HG02798 (cell line): ENCODE measurements around the gene ERBB4.

Experiments
- ATAC-seq: cut with Tn5 transposase; IDR thresholded peaks from one replicate; pipeline ENCODE4 v1.9.1; 2021; ENCODE audit warnings: mild to moderate bottlenecking; ENCODE audit not compliant: unreplicated experiment, poor library complexity

Gene ERBB4

DNA sequence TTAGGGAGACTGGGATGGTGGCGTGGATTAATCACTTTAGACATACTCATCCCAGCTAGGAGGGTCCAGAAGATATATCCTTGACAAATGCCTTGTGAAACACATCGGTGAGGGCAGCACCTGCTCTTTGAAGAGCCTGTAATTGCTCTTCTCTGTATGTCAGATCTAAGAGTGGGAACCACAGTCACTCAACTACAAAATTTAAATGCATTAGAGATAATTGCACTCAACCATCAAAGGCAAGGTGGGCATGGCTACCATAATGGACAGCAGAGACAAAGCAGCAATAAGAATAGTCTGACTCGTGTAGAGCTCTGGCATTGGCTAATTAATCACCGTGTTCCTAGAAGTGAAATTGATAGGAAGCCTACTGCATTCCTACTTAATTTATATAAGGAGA, 96.8 kb downstream of the ERBB4 start:
- no peak for ATAC-seq

DNA sequence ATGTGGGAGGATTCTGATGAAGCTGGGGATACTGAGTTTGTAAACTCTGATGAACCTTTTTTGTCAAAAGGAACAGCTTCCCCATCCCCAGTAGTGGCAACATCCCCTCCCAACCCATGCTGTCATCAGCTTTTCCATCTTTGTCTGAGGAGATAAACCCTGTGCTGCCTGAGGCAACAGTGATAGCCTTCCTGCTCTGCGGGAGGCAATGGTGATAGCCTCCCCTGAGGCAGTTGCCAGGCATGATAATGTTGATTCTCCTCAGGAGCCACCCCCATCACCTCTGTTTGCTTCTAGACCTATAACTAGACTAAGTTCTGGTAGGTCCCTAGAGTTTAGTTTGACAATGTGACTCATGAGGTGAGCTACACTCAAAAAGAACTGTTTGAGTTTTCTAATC, 97.5 kb downstream of the ERBB4 start:
- ATAC-seq, result no peak

DNA sequence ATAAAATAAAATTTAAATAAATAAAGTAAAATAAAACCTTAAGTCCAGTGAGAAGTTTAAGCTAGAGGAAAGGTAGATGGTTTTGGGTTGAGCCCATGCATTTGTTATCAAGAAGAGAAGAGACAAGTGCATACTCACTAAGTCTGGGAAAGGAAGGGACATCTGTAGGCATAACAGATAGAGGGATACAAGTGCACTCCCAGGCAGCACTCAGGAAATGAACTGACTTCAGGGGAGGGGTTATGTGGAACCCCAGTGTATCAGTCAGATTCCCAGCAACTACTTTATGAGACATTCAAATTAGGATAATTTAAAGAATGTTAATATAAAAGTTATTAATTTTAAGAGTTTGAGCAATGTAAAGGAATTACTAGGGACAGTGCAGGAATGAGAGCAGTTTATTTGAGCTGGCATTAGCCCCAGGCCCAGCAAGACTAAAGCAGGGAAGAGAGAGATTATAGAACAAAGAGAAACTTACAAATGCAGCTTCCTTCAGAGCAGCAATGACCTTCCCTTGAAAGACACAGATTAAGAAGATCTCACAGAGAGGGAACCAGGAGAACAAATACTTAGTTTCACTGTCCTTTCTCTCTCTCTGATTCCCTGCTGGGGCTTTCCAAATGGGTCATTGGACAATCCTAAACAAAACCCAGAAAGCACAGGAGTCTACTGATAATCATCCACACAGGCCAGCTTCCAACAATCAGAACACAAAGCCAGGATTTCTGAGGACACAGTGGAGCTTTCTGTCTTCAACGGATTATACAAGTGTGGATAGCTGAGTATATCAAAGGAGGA, 109.7 kb downstream of the ERBB4 start:
- no peak for ATAC-seq

DNA sequence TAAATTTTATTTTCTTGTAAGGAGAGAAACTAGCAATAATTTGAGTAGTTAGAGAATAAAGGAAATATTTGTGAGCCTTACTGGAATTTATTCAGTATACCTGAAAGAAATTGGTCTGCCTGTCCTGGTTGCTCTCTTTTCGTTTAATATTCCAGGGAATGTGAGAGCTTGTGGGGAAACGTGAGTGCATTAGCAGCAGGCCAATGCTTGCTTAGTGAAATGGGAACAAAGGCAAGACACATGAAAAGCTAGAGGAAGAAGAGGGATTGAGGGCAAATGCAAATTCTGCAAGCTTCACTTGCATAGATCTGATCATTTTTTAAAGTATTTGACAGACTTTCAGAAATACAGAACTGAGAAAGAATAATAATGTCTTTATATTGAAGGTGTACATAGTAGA, 111.0 kb downstream of the ERBB4 start:
- ATAC-seq, result no peak

DNA sequence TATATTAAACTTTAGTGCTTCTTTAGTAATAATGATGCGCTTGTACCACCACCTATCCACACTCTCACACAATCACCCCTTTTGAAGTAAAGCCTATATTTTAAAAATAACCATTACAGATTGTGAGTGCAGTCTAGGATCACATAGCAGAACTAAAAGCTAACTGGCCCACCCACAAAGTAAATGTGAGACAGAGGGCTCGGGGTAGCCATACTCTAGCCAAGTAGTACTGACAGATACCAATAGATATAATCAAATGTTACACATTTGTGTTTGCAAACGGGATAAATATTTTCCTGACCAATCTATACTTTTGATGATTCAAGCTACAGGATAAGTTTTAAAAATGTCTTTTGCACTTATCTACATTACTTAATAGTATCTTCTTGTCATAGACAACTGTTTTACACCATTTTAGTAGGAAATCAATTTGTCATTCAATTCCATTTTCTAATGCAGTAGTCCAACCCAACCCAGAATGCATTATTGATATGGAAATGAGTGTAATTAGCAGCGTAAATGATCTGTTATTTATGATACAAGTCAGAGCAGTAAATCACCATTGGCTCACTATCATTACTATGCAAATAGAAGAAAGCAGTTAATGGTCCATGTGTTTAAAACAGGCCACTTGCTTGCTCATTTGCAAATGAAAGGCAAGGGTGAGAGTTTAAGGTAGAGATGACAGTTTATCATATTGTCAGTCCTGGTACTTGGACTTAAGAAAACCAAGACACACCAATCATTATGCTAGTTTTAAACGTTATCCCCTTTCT, 111.8 kb downstream of the ERBB4 start:
- no peak for ATAC-seq

DNA sequence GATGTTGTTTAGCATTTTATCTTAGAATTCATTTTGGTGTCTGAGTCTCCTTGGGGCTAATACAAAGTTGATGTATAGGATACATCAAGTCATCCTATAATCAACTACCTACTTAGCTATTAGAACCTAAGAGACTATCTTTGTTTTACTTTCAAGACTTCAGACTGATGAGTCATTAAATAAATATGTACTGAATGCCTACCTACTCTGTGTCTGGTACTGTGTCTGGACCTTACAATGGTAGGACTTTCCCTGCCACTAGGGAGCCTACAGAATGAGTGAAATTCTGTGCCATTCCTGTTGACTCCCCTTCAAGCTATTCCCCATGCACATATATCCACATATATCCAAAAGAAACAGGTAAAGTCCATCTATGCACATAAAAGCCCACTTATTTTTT, 114.5 kb downstream of the ERBB4 start:
- no peak for ATAC-seq

DNA sequence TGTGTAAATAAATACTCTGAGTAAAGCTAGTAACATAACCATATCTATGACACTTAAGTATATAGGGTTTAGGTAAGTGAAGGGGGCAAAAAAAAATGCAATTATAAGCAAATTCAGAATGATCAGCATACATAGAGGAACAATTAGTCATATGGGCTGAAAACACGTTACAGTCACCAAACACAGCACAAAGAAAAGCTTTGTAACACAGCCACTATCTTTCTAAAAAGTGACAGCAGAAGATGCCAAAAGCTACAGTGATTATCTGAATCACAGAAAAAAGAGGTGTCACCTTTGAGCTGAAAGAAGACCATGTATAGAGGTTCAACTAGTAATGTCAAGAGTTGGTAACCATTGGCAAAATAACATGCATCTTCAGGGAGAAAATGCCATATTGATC, 115.5 kb downstream of the ERBB4 start:
- no peak for ATAC-seq

DNA sequence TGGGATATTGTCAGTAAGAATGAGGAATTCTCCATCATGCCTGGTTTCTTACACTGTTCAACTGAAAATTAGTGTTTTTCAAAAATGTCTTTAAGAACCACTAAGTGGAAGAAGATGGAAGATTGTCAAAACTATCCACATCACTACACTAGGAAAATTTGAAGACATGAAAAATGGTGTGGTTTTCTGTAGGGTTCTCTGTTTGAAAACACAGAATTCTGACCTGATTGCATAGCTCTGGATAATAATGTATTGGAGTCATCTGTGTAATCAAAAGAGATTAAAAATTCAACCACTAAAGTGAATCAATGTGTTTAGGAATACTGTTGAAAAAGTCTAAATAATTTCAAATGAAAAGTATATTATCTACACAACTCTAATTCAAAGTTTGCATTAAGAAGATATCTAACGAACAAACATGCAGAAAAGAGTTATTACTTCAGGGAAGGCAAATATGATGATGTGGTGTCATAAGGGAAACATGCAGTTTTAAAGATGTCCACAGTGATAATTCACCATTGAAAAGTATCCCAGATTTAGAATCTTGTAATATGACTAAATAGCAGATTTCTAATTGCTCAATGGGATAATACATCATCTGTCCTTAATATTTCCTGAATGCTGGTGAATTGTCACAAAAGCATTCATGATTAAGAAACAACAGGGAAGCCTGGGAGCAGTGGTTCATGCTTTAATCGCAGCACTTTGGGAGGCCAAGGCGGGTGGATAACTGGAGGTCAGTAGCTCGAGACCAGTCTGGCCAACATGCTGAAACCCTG, 116.9 kb downstream of the ERBB4 start:
- ATAC-seq, result no peak

DNA sequence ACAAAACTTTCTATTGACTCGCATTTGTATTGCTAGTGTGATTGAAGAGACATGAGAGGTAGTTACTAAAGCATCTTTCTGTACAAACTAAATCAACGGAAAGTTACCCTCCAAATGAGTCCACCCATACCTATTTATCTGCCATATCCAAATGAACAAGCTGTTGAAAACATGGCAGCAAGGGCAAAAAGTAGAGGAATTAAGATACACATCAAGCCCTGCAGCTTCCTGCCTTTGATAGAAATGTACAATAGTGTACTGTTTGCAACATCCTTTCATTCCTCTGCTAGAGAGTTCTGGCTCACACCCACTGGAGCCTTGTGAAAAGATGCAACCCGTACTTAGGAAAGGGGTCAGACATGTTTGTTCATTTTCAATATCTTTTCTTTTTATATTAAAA, 122.5 kb downstream of the ERBB4 start:
- no peak for ATAC-seq

DNA sequence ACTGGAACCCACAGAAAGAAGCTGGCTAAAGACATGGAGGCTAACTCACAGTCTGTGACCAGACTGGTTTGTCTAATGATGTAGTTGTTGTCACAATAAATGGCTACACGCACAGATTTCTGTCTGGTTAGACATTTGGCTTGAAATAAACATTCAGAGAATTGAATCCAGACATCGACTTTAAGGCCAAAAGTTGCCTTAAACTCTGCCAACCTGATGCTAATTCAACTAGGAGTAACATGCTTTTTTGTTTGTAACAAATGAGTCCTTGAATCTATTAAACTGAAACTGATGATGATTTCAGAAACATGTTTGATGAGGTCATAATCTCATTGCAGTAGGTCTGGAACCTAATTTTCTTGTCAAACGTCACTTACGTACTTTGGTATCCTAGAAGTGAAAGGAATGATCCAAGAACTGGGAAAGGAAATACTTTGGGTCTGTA, 123.8 kb downstream of the ERBB4 start:
- no peak for ATAC-seq

DNA sequence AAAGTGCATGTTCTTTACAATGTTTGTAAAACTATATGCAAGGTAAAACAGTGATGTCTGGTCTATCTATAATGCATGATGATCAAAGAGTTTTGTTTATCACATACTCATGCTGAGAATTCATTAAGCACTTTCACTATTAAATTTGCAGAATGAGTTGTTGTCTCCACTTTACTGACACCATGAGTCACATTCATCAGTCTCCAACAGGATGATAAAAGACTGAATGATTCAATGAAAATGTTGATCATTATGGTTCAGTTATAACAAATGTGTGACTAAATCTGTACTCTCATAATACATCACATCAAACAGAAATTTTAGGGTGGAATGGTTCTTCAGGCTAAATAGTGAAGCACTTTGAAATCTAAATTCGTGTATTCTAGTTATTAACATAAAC, 129.0 kb downstream of the ERBB4 start:
- no peak for ATAC-seq

DNA sequence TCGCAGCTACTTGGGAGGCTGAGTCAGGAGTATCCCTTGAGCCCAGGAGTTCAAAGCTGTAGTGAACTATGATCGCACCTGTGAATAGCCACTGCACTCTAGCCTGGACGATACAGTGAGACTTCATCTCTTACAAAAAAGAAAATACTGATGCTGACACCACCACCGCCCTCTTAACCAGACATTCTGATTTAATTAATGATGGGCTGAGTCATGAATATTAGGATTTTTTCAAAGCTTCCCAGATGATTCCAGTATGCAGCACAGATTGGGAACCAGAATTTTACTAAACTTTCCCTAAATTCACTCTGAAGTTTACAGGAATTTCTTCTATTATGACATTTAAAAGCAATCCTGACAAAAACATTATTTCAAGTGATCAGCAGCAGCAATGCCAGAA, 130.1 kb downstream of the ERBB4 start:
- ATAC-seq, result no peak

DNA sequence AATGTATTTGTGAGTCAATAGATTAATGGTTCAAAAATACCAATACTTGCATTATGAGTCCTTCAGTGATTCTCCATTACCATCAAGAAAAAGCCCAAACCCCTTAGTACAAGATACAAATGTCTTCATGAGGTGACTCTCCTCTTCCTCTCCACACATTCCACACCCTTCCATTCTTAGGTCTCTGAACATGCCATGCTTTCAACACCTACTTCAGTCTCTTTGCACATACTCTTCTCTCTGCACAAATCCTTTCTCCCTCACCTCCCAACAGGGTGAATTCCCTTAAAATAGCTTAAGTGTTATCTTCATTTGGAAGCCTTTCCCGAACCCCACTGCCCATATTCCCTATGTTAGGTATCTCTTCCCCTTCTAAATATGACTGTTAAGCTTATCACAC, 131.9 kb downstream of the ERBB4 start:
- ATAC-seq, result no peak

DNA sequence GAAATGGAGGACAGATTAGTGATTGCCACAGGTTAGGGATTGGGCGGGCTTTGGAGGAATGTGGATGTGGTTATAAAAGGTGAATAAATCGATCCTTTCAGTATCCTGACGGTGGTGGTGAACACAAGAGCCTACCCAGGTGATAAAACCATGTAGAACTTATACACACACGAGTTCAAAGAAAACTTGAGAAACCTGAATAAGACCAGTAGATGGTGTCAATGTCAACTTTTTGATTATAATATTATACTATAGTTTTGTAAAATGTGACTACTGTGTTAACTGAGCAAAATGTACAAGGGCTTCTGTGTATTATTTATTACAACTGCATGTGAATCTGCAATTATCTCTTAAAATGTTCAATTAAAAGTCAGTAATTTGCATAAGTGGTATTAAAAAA, 136.3 kb downstream of the ERBB4 start:
- ATAC-seq, result no peak

DNA sequence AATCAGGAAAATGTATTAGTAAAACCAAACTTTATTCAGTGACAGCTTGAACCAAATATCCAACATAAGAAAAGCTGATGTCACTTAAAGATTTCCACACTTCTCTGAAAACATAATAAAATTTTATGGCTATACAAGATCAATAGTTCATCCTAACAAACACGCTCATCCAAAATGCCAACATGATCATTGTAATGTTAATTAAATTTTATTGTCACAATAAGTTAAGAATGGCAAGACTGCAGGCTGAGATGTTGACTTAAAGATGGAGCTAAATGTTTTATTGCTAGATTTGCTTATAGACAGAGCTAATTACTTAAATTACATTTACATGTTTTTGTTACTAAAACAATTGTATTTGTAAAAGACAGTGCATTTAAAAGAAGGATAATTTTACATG, 140.3 kb downstream of the ERBB4 start:
- ATAC-seq, result no peak

DNA sequence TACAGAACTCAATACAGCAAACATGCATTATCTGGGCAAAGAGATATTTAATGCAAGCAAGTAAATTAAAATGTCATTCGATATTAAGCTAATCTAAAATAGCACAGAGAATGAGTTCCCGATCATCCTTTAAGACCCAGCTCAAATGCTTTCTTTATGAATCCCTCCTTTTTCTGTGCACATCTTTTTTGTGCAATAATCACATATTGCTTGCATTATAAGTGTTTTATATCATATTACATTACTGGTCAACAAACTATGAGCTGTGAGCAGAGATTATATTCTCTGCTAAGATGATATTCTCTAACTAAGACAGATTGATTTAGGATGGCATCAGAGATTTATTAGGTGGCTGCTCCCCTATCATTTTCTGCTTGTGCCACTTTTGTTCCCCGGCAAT, 146.1 kb downstream of the ERBB4 start:
- no peak for ATAC-seq

DNA sequence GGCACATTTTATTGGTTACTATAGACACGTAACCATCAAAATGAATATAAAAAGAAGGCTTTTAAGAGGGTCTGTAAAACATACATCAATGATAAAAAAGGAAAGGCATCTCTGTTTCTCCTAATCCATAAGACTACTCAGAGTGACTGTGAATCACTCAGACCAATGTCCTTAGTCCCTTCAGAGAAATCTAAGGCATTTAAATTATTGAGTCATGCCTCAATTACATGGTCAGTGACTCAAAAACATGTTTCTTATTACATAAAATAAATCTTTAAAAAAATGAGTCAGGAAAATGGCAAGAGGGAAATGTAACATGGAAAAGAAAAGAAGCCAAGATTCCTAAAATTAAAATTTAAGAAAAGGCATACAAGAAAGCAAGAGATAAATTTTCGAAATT, 146.6 kb downstream of the ERBB4 start:
- no peak for ATAC-seq

DNA sequence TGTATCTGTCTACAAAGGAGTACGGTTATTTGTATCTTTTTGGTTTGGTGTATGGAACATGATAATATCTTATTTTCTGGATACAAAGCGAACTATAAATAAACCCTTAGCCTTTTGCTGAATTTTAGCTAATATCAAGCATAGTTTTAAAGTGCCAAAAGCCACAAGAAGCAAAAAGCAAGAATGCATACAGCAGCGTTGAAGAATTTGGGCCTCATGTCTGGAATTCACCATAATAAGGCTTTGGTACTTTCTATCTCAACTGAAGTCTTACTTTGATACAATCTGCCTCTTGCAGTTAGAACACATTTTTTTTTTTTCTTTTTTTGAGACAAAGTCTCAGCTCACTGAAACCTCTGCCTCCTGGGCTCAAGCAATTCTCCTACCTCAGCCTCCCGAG, 151.5 kb downstream of the ERBB4 start:
- ATAC-seq, result no peak

DNA sequence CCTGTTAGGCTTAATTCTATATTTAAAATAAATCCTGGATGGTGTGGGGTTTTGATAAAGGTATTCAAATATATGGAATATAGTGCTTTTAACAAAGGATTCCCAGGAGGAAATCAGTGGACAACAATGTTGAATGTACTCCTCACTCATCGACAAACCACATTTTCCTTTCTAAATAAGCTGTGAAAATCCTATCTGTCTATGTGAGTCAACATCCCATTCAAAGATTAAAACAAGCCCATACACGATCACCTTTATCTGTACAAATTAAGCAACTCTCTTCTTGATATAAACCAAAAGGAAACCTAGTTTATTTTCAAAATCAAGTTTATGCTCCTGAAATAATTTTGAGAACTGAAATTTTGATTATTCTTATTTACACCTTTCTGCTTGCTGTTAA, 153.4 kb downstream of the ERBB4 start:
- no peak for ATAC-seq

DNA sequence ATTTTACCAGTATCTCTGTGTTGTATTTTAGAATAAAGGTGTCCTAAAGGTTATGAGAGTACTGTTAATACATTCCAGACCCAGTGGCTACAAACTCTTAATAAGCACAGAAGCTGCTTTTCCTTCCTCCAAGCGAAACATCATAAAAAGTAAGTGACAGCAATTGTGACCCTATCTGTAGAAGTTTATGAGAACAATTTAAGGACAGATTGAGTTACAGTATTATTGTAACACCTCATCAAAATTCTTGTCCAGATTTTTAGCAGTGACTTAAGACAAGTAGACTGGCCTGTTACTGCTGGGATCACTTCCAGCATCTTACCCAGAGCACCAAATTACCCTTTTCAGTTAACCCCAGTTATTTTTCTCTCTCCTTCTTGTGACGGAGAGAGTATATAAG, 154.6 kb downstream of the ERBB4 start:
- no peak for ATAC-seq

DNA sequence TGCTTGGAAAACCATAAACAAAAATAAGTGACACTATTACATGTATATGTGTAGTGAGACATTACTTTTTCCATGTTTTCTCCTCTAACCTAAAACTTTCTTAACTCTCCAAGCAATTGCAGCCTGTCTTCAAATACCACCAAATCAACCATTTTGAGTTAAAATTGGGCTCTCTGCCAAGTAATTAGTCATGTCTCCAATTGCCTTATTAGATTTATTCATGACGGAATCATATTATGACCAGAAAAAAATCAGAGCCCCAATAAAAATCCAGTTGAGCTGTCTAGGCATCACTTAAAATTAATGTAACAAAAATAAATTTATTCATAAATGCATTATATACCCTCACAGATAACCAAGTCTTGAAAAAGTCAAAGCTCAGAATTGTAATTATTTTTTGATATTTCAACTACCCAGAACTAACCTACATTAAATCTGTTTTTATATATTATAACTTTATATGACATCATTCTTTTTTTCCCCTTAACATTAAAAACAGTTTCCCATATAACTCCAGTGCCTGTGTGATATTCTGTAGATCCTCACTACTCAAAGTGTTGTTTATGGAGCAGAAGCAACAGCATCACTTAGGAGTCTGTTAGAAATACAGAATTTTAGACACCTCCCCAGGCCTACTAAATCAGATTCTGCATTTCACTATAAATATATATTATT, 157.0 kb downstream of the ERBB4 start:
- no peak for ATAC-seq
